22Rv1 (cell line): Measurements from ENCODE around the gene CAMTA1.

Experiments
- H3K27ac ChIP-seq: fragments of 450-650 bp; 2 replicates; pipeline ENCODE4 v1.5.1; 2017
- CTCF ChIP-seq: fragments of 450-650 bp; IDR thresholded peaks from 2 replicates; pipeline ENCODE4 v1.5.1; 2017; ENCODE audit warnings: mild to moderate bottlenecking
- ZFX ChIP-seq: fragments of 450-650 bp; IDR thresholded peaks from 2 replicates; pipeline ENCODE4 v1.6.1; 2017; ENCODE audit warnings: antibody characterized with exemption, borderline replicate concordance

Gene CAMTA1

GRCh38 chr1:6956488-6957159 is 171.4 kb downstream of the CAMTA1 start:
- TF ChIP-seq ZFX = no peak
- no peak for TF ChIP-seq CTCF
- no peak overlapping the region for H3K27ac ChIP-seq

- H3K27ac ChIP-seq = no peak overlapping the region
- TF ChIP-seq CTCF = no peak
These were observed 172.1 kb downstream of the CAMTA1 start for GRCh38 chr1:6957341-6957740.

GRCh38 chr1:6958407-6959030 is 173.3 kb downstream of the CAMTA1 start:
- TF ChIP-seq ZFX (no peak), CTCF (no peak)
- H3K27ac ChIP-seq = no peak overlapping the region

- H3K27ac ChIP-seq = no peak overlapping the region
These were observed 174.2 kb downstream of the CAMTA1 start for GRCh38 chr1:6959491-6959890.

GRCh38 chr1:6960291-6960811 is 175.1 kb downstream of the CAMTA1 start:
- TF ChIP-seq CTCF (no peak), ZFX (no peak)
- no peak overlapping the region for H3K27ac ChIP-seq

More at GRCh38 chr1:6959491-6959890, 174.2 kb downstream of the CAMTA1 start:
- no peak for TF ChIP-seq CTCF
- TF ChIP-seq ZFX = no peak

GRCh38 chr1:6960860-6961259 is 175.6 kb downstream of the CAMTA1 start:
- TF ChIP-seq CTCF (no peak), ZFX (no peak)
- no peak overlapping the region for H3K27ac ChIP-seq

GRCh38 chr1:6961289-6961688 is 176.0 kb downstream of the CAMTA1 start:
- H3K27ac ChIP-seq = no peak overlapping the region
- TF ChIP-seq CTCF (no peak), ZFX (no peak)
